Heart left ventricle (tissue), 16 donors: ENCODE measurements around the gene HOXB2. TPM values are rescaled to one million over a fixed set of nuclear protein-coding genes. Genes with fewer than 3 reads are reported as not detected.
"Not testable (repeated sequence)": the region's sequence is repeated elsewhere in the genome, so short reads cannot be mapped to it uniquely, and the experiment has no call there.

Experiments
- ATAC-seq, 4 donors: fragments of 200-7000 bp; cut with Tn5 transposase; one replicate each; pipeline ENCODE4 v1.9.1; 2020 to 2022; ENCODE audit warnings: moderate library complexity in 4 of 4, mild to moderate bottlenecking in 3 of 4, moderate number of reproducible peaks in 1 of 4
- DNase-seq, 5 donors: peaks; one replicate each; pipeline ENCODE4 v3.0.0-alpha.2; 2020
- H3K27ac ChIP-seq, 12 donors: fragments of 200-600 bp; sonication (generic) in 4 of 12; one replicate each; pipeline versions ENCODE4 v1.5.0 to v1.8.0; 2016 to 2022; ENCODE audit warnings: mild to moderate bottlenecking in 2 of 12
- H3K27me3 ChIP-seq, 9 donors: fragments of 200-600 bp; sonication (generic) in 2 of 9; one replicate each; pipeline versions ENCODE4 v1.5.1 to v1.8.0; 2016 to 2022; ENCODE audit warnings: mild to moderate bottlenecking in 3 of 9
- H3K36me3 ChIP-seq, 9 donors: fragments of 200-600 bp; sonication (generic) in 2 of 9; one replicate each; pipeline versions ENCODE4 v1.5.0 to v1.8.0; 2018 to 2022; ENCODE audit warnings: mild to moderate bottlenecking in 2 of 9
- H3K4me1 ChIP-seq, 12 donors: fragments of 200-600 bp; sonication (generic) in 4 of 12; one replicate each; pipeline versions ENCODE4 v1.5.0 to v1.8.0; 2016 to 2022; ENCODE audit warnings: mild to moderate bottlenecking in 3 of 12
- H3K4me3 ChIP-seq, 12 donors: fragments of 200-600 bp; sonication (generic) in 4 of 12; one replicate each; pipeline versions ENCODE4 v1.5.0 to v1.8.0; 2017 to 2022; ENCODE audit warnings: mild to moderate bottlenecking in 9 of 12, moderate library complexity in 4 of 12
- H3K9me3 ChIP-seq, 12 donors: fragments of 200-600 bp; sonication (generic) in 4 of 12; one replicate each; pipeline versions ENCODE4 v1.5.0 to v1.8.0; 2016 to 2022; ENCODE audit warnings: mild to moderate bottlenecking in 1 of 12
- CTCF ChIP-seq, 12 donors: fragments of 200-600 bp; sonication (generic) in 4 of 12; IDR thresholded peaks; one replicate each; pipeline versions ENCODE4 v1.5.0 to v1.8.0; 2018 to 2022; ENCODE audit warnings: antibody characterized with exemption in 12 of 12, mild to moderate bottlenecking in 5 of 12
- POLR2A ChIP-seq, 2 donors: fragments of 450-650 bp; IDR thresholded peaks; one replicate each; pipeline ENCODE4 v1.6.1; 2017; ENCODE audit warnings: antibody characterized with exemption in 2 of 2, mild to moderate bottlenecking in 2 of 2, moderate library complexity in 2 of 2
- WGBS, 4 donors: extraction: QIAGEN DNeasy Blood & Tissue Kit in 2 of 4; methylation state at CpG; one replicate each; pipeline versions ENCODE4 v1.1.5 to v1.1.7; 2013 to 2018; 5-methylcytosine and 5-hydroxymethylcytosine counted together
- intact Hi-C, 10 donors: fragments of 100-400 bp; cut with DNase I; formaldehyde crosslinking; loops; one replicate each; pipeline versions ENCODE4 v1.11.1 to v1.14.2; 2022
- polyA plus RNA-seq, 2 donors: library from polyadenylated mRNA; stranded (reverse); fragments of 200-250 nt; gene quantifications; one replicate each; pipeline ENCODE4 v1.2.3, GENCODE V29; 2013
- total RNA-seq, 9 donors: library from RNA; depleted of rRNA in 2 of 9; stranded (reverse); fragments of >200 nt in 2 of 9; fragmentation: NEBNext Ultra II Directional in 3 of 9; extraction: Animal tissue kit (Norgen Biotek cat#: 25700) in 3 of 9; gene quantifications; one replicate each; pipeline versions ENCODE4 v1.1.0 to v1.2.4, GENCODE V29; 2016 to 2023
- donor health status: ischemic (EF 13 %, LVEDD 7.1; RV severe dilation, severe dysfunction).
- donor health status: healthy with polysubstance abuse.
- donor health status: DM: no; HTN: yes; CAD: no.
- donor health status: DM: no; HTN: no; CAD: no.
- donor health status: ischemic (EF 25% LVEDD 6.9; RV normal size, moderate dysfunction).
- donor health status: ischemic (EF 25% LVEDD 5.7; RV mildly dilated, moderate dysfunction).
- donor health status: healthy.
- donor health status: DM: yes; HTN: yes; CAD: no.
- donor health status: ischemic (EF 35%, LVEDD 5.7; RV mildly dilated, moderate dysfunction).
- donor health status: nonischemic (EF 11% LVEDD 7.7; RV severe dilation, severe dysfunction).
- donor health status: DM: yes; HTN: yes; CAD: no.
- donor health status: PGD.
- donor health status: ischemic (EF 29% LVEDD 5.4; RV normal size, mild dysfunction).
- donor health status: nonischemic (EF 23%, LVEDD 6.1; RV moderate dilation, normal function).

HOXB2 gene
- total and polyA plus RNA-seq, 11 donors = 0.81 to 6.9 (median 3.0) TPM

GRCh38 chr17:48537316-48537715 lies 7.6 kb downstream of the HOXB2 start:
- intact Hi-C loops = no loop called here
- H3K36me3 ChIP-seq = no peaks in the 10 kb centered on the region
- no peaks in the 10 kb centered on the region for H3K9me3 ChIP-seq
- no peak overlapping the region for H3K4me3 ChIP-seq
- 89 to 93% (median 92%) methylated on average over 3 of the region's 3 CpGs for WGBS, 4 donors
- H3K27me3 ChIP-seq = peaks cover 0 to 79% (median 21%) of the 10 kb centered on the region in 9 donors
- TF ChIP-seq POLR2A (IDR thresholded peaks at IDR 0.05) (no peak), CTCF (IDR thresholded peaks at IDR 0.05) (no peak)
- DNase-seq (no peak), ATAC-seq (no peak)
- no peak overlapping the region for H3K27ac ChIP-seq
- H3K4me1 ChIP-seq = peaks cover 0 to 14% (median 4%) of the 10 kb centered on the region in 12 donors

GRCh38 chr17:48535793-48536559 lies 8.9 kb downstream of the HOXB2 start:
- H3K4me3 ChIP-seq, H3K4me1 ChIP-seq, DNase-seq, H3K9me3 ChIP-seq, intact Hi-C loops, H3K36me3 ChIP-seq, H3K27ac ChIP-seq, ATAC-seq: not testable (repeated sequence)
- WGBS, 4 donors = 85 to 94% (median 91%) methylated on average over 9 of the region's 9 CpGs
- peaks cover 0 to 79% (median 18%) of the 10 kb centered on the region in 9 donors for H3K27me3 ChIP-seq

- H3K27me3 ChIP-seq = peaks cover 8 to 78% (median 28%) of the 10 kb centered on the region in 9 donors
- H3K4me3 ChIP-seq = no peak overlapping the region
- TF ChIP-seq POLR2A (IDR thresholded peaks at IDR 0.05) (no peak), CTCF (IDR thresholded peaks at IDR 0.05) (no peak)
- DNase-seq (no peak), ATAC-seq (no peak)
- intact Hi-C loops = no loop called here
- H3K9me3 ChIP-seq = no peaks in the 10 kb centered on the region
- WGBS, 4 donors = 70 to 78% (median 74%) methylated on average over 8 of the region's 8 CpGs
- no peaks in the 10 kb centered on the region for H3K36me3 ChIP-seq
- no peak overlapping the region for H3K27ac ChIP-seq
- no peaks in the 10 kb centered on the region for H3K4me1 ChIP-seq
Measured at GRCh38 chr17:48532261-48532660, 12.6 kb downstream of the HOXB2 start.

GRCh38 chr17:48530887-48531272 lies 14.0 kb downstream of the HOXB2 start, which contains the start of gene HOXB1:
TSS of gene HOXB1 (minus strand) at chr17:48531011. CDS start at chr17:48530904, 107 bp downstream.
- ATAC-seq = peak in 1 of 4 donors; percentile 22
- intact Hi-C loops = no loop called here
- DNase-seq = no peak
- Histone ChIP-seq H3K27ac (no peak within 1 kb of the TSS), H3K4me3 (no peak within 1 kb of the TSS), H3K9me3 (no peaks in the 10 kb centered on the region), H3K4me1 (no peaks in the 10 kb centered on the region), H3K36me3 (no peaks in the 10 kb centered on the region), H3K27me3 (peaks cover 12 to 80% (median 41%) of the 10 kb centered on the region in 9 donors)
- 40 to 59% (median 50%) methylated on average over 10 to 15 of the region's 15 CpGs for WGBS, 4 donors
- TF ChIP-seq CTCF (IDR thresholded peaks at IDR 0.05) (no peak), POLR2A (IDR thresholded peaks at IDR 0.05) (no peak)
